ENCODE results near the gene PRKAR2B.

DNA sequence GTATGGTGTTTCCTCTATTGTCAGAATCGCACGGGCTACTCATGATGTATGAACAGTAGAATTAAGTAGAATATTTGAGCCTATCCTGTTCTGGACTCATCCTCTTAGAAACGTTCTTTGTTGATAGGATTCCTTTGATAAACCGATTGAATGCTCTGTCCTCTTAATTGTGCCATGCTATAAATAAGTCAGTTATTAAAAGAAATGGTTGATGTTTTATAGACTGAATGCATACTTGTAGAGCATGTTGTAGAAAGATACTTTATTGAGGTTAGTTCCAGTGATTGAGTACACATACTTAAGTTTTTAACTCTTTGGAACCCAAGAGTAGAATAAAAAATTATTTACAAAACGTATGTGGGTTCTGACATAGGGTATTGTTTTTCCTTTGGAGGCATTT lies 69.4 kb downstream of the PRKAR2B start:
- TF ChIP-seq, protein P1, sequence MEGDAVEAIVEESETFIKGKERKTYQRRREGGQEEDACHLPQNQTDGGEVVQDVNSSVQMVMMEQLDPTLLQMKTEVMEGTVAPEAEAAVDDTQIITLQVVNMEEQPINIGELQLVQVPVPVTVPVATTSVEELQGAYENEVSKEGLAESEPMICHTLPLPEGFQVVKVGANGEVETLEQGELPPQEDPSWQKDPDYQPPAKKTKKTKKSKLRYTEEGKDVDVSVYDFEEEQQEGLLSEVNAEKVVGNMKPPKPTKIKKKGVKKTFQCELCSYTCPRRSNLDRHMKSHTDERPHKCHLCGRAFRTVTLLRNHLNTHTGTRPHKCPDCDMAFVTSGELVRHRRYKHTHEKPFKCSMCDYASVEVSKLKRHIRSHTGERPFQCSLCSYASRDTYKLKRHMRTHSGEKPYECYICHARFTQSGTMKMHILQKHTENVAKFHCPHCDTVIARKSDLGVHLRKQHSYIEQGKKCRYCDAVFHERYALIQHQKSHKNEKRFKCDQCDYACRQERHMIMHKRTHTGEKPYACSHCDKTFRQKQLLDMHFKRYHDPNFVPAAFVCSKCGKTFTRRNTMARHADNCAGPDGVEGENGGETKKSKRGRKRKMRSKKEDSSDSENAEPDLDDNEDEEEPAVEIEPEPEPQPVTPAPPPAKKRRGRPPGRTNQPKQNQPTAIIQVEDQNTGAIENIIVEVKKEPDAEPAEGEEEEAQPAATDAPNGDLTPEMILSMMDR (IDR thresholded peaks at IDR 0.05), result no peak
- TF ChIP-seq POLR2A (IDR thresholded peaks at IDR 0.05), result no peak

Data from breast epithelium (tissue), 3 donors.